Liver (tissue), 9 donors: Measurements from ENCODE around the gene DPH2. TPM values are rescaled to one million over a fixed set of nuclear protein-coding genes. Genes with fewer than 3 reads are reported as not detected.

Experiments
- DNase-seq: peaks from one replicate; pipeline ENCODE4 v3.0.0-alpha.2; 2017; ENCODE audit warnings: low spot score
- H3K27ac ChIP-seq, 2 donors: one replicate each; pipeline ENCODE4 v1.7.0; 2013; ENCODE audit warnings: inconsistent platforms in 2 of 2, low read length in 2 of 2, control low read depth in 1 of 2, low read depth in 1 of 2, mild to moderate bottlenecking in 1 of 2
- H3K27me3 ChIP-seq, 4 donors: one replicate each; pipeline versions ENCODE4 v1.6.1 to v1.7.0; 2013; ENCODE audit warnings: low read length in 3 of 4, inconsistent platforms in 1 of 4, mild to moderate bottlenecking in 1 of 4, moderate library complexity in 1 of 4; ENCODE audit not compliant: control insufficient read depth in 4 of 4, insufficient read depth in 4 of 4
- H3K36me3 ChIP-seq, 4 donors: one replicate each; pipeline versions ENCODE4 v1.6.1 to v1.7.0; 2013; ENCODE audit warnings: low read length in 3 of 4, mild to moderate bottlenecking in 3 of 4, low read depth in 1 of 4, moderate library complexity in 1 of 4; ENCODE audit not compliant: control insufficient read depth in 4 of 4, insufficient read depth in 3 of 4
- H3K4me1 ChIP-seq, 4 donors: one replicate each; pipeline versions ENCODE4 v1.6.1 to v1.7.0; 2013; ENCODE audit warnings: low read length in 3 of 4, mild to moderate bottlenecking in 3 of 4, moderate library complexity in 1 of 4; ENCODE audit not compliant: control insufficient read depth in 4 of 4, insufficient read depth in 4 of 4
- H3K4me3 ChIP-seq, 3 donors: one replicate each; pipeline versions ENCODE4 v1.6.1 to v1.7.0; 2013; ENCODE audit warnings: low read length in 3 of 3, control low read depth in 1 of 3, low read depth in 1 of 3, mild to moderate bottlenecking in 1 of 3
- H3K9ac ChIP-seq, 2 donors: one replicate each; pipeline ENCODE4 v1.7.0; 2013; ENCODE audit warnings: low read length in 2 of 2, mild to moderate bottlenecking in 2 of 2, moderate library complexity in 2 of 2, control low read depth in 1 of 2, low read depth in 1 of 2
- H3K9me3 ChIP-seq, 4 donors: one replicate each; pipeline versions ENCODE4 v1.6.1 to v1.7.0; 2013; ENCODE audit warnings: low read length in 3 of 4; ENCODE audit not compliant: control insufficient read depth in 4 of 4
- ATF3 ChIP-seq: IDR thresholded peaks from 2 replicates; pipeline ENCODE4 v1.6.1; 2016; ENCODE audit warnings: antibody characterized with exemption
- EGR1 ChIP-seq, 2 donors: IDR thresholded peaks; 2 replicates each; pipeline ENCODE4 v1.6.1; 2016 to 2018; ENCODE audit warnings: antibody characterized with exemption in 2 of 2, low read depth in 2 of 2
- FOXA1 ChIP-seq: IDR thresholded peaks from 2 replicates; pipeline ENCODE4 v1.6.1; 2016; ENCODE audit warnings: antibody characterized with exemption
- FOXA2 ChIP-seq: IDR thresholded peaks from 2 replicates; pipeline ENCODE4 v1.6.1; 2016; ENCODE audit warnings: antibody characterized with exemption
- HNF4A ChIP-seq, 2 donors: conservative IDR thresholded peaks; 2 replicates each; pipeline ENCODE4 v1.6.1; 2016; ENCODE audit warnings: antibody characterized with exemption in 2 of 2, mild to moderate bottlenecking in 2 of 2
- HNF4G ChIP-seq: IDR thresholded peaks from 2 replicates; pipeline ENCODE4 v1.6.1; 2016; ENCODE audit warnings: antibody characterized with exemption
- JUND ChIP-seq, 2 donors: IDR thresholded peaks; 2 replicates each; pipeline ENCODE4 v1.6.1; 2016; ENCODE audit warnings: antibody characterized with exemption in 2 of 2
- MAX ChIP-seq: IDR thresholded peaks from 2 replicates; pipeline ENCODE4 v1.6.1; 2016; ENCODE audit warnings: antibody characterized with exemption
- RAD21 ChIP-seq, 2 donors: IDR thresholded peaks; 2 replicates each; pipeline ENCODE4 v1.6.1; 2016; ENCODE audit warnings: antibody characterized with exemption in 2 of 2, mild to moderate bottlenecking in 2 of 2
- REST ChIP-seq: IDR thresholded peaks from 2 replicates; pipeline ENCODE4 v1.6.1; 2016; ENCODE audit warnings: antibody characterized with exemption, mild to moderate bottlenecking
- RXRA ChIP-seq, 2 donors: IDR thresholded peaks; 2 replicates each; pipeline ENCODE4 v1.6.1; 2017 to 2018; ENCODE audit warnings: antibody characterized with exemption in 2 of 2, mild to moderate bottlenecking in 1 of 2
- SP1 ChIP-seq: IDR thresholded peaks from 2 replicates; pipeline ENCODE4 v1.6.1; 2018; ENCODE audit warnings: antibody characterized with exemption, mild to moderate bottlenecking
- TAF1 ChIP-seq: conservative IDR thresholded peaks from 2 replicates; pipeline ENCODE4 v1.6.1; 2016; ENCODE audit warnings: antibody characterized with exemption, mild to moderate bottlenecking
- YY1 ChIP-seq: IDR thresholded peaks from 2 replicates; pipeline ENCODE4 v1.6.1; 2016; ENCODE audit warnings: antibody characterized with exemption, mild to moderate bottlenecking
- WGBS: extraction: QIAGEN DNeasy Blood & Tissue Kit; methylation state at CpG from one replicate; pipeline ENCODE4 v1.1.7; 2013; 5-methylcytosine and 5-hydroxymethylcytosine counted together
- polyA plus RNA-seq, 2 donors: library from polyadenylated mRNA; stranded (reverse) in 1 of 2; unstranded in 1 of 2; fragments of 200-250 nt in 1 of 2; fragments of >200 nt in 1 of 2; fragmentation: Nextera tagmentation in 1 of 2; extraction: Ambion mirVana in 1 of 2; gene quantifications; one replicate each; pipeline versions ENCODE4 v1.2.1 to v1.2.3, GENCODE V29; 2013 to 2015
- total RNA-seq, 2 donors: library from RNA; depleted of rRNA; stranded (reverse); fragments of >200 nt; gene quantifications; one replicate each; pipeline ENCODE4 v1.2.3, GENCODE V29; 2014
- donor health status: healthy.
- donor health status: healthy.
- donor health status: healthy.
- donor health status: healthy.
- donor health status: healthy.

DPH2 gene
- total and polyA plus RNA-seq, 4 donors = 9.3 to 20.9 (median 15.4) TPM

- no peak overlapping the region for H3K4me3 ChIP-seq
- H3K36me3 ChIP-seq = peaks cover 0 to 14% (median 10%) of the 10 kb centered on the region in 4 donors
- H3K27me3 ChIP-seq = no peaks in the 10 kb centered on the region
- H3K9me3 ChIP-seq = no peaks in the 10 kb centered on the region
- H3K4me1 ChIP-seq = peaks cover 9 to 58% (median 45%) of the 10 kb centered on the region in 4 donors
- TF ChIP-seq RXRA (IDR thresholded peaks at IDR 0.05) = no peak
- 76% methylated on average over 9 of the region's 9 CpGs for WGBS
- no peak overlapping the region for H3K9ac ChIP-seq
- H3K27ac ChIP-seq = peak overlapping the region; percentile 8
- no peak for DNase-seq
Observed at GRCh38 chr1:43977376-43978263, 7.8 kb downstream of the DPH2 start.

- Histone ChIP-seq H3K36me3 (peaks cover 0 to 13% (median 8%) of the 10 kb centered on the region in 4 donors), H3K4me1 (peaks cover 9 to 58% (median 45%) of the 10 kb centered on the region in 4 donors), H3K27ac (peak overlapping the region; percentile 43 to 72), H3K27me3 (no peaks in the 10 kb centered on the region), H3K9ac (no peak overlapping the region), H3K4me3 (peak overlapping the region in 1 of 3 donors; percentile 75), H3K9me3 (no peaks in the 10 kb centered on the region)
- WGBS = 27% methylated on average over 5 of the region's 5 CpGs
- TF ChIP-seq MAX (no peak), REST (no peak), RXRA (IDR thresholded peaks at IDR 0.05) (peak in 1 of 2 donors; percentile 38), RAD21 (IDR thresholded peaks at IDR 0.05) (no peak), HNF4G (no peak), JUND (IDR thresholded peaks at IDR 0.05) (no peak), HNF4A (conservative IDR thresholded peaks at IDR 0.05) (peak; percentile 47 to 53), EGR1 (IDR thresholded peaks at IDR 0.05; ENCODE audit: low read depth in 2 of 2) (peak in 1 of 2 donors; percentile 19), ATF3 (no peak), SP1 (peak; percentile 29), TAF1 (no peak)
- DNase-seq = no peak
Observed at GRCh38 chr1:43978264-43978550, 8.4 kb downstream of the DPH2 start.

GRCh38 chr1:43978551-43979260, 8.9 kb downstream of the DPH2 start, which contains the start of gene B4GALT2:
TSS of gene B4GALT2 (plus strand) at chr1:43979210. CDS start at chr1:43981161, 1,951 bp downstream.
- peak; percentile 59 for DNase-seq
- no peaks in the 10 kb centered on the region for H3K27me3 ChIP-seq
- TF ChIP-seq RAD21 (IDR thresholded peaks at IDR 0.05) = no peak
- no peak for TF ChIP-seq FOXA1
- no peak for TF ChIP-seq HNF4G
- TF ChIP-seq FOXA2 = no peak
- no peak for TF ChIP-seq YY1
- no peaks in the 10 kb centered on the region for H3K9me3 ChIP-seq
- H3K36me3 ChIP-seq = peaks cover 0 to 13% (median 8%) of the 10 kb centered on the region in 4 donors
- H3K4me1 ChIP-seq = peaks cover 9 to 56% (median 43%) of the 10 kb centered on the region in 4 donors
- peak within 1 kb of the TSS; percentile 48 to 72 for H3K27ac ChIP-seq
- H3K9ac ChIP-seq = peak within 1 kb of the TSS in 1 of 2 donors; percentile 30
- peak within 1 kb of the TSS; percentile 39 to 75 (median 45) for H3K4me3 ChIP-seq
- WGBS = 4% methylated on average over 54 of the region's 54 CpGs
